Germinal center (tissue), 1 donor: Measurements from ENCODE around the gene SF3A2.

Source experiments
- DNase-seq: peaks from one replicate; pipeline ENCODE4 v3.0.0; 2012; ENCODE audit warnings: mixed read lengths, low spot score

SF3A2 gene

GRCh38 chr19:2207991-2208860 is 28.4 kb upstream of the SF3A2 start:
- peak; percentile 67 for DNase-seq

- no peak for DNase-seq
Measured at GRCh38 chr19:2208975-2209374, 27.6 kb upstream of the SF3A2 start.

- DNase-seq = no peak
Measured at GRCh38 chr19:2209408-2209807, 27.2 kb upstream of the SF3A2 start.

- no peak for DNase-seq
Measured at GRCh38 chr19:2210206-2210605, 26.4 kb upstream of the SF3A2 start.

GRCh38 chr19:2210987-2211740 is 25.5 kb upstream of the SF3A2 start:
- DNase-seq = no peak

GRCh38 chr19:2212861-2213711 is 23.5 kb upstream of the SF3A2 start:
- DNase-seq = no peak

GRCh38 chr19:2213799-2214198 is 22.8 kb upstream of the SF3A2 start:
- no peak for DNase-seq

- no peak for DNase-seq
Measured at GRCh38 chr19:2214251-2214650, 22.4 kb upstream of the SF3A2 start.

GRCh38 chr19:2215281-2215751 is 21.3 kb upstream of the SF3A2 start:
- no peak for DNase-seq

- DNase-seq = no peak
Measured at GRCh38 chr19:2216361-2217225, 20.0 kb upstream of the SF3A2 start.

- DNase-seq = no peak
Measured at GRCh38 chr19:2217591-2217990, 19.0 kb upstream of the SF3A2 start.

- DNase-seq = no peak
Measured at GRCh38 chr19:2219726-2220125, 16.9 kb upstream of the SF3A2 start.

GRCh38 chr19:2221250-2221831 is 15.3 kb upstream of the SF3A2 start:
- DNase-seq = no peak

GRCh38 chr19:2221918-2222317 is 14.7 kb upstream of the SF3A2 start:
- DNase-seq = no peak

GRCh38 chr19:2223391-2223790 is 13.2 kb upstream of the SF3A2 start:
- peak; percentile 16 for DNase-seq

- peak; percentile 78 for DNase-seq
Measured at GRCh38 chr19:2223959-2224358, 12.7 kb upstream of the SF3A2 start.

- no peak for DNase-seq
Measured at GRCh38 chr19:2224754-2225349, 11.8 kb upstream of the SF3A2 start.

- no peak for DNase-seq
Measured at GRCh38 chr19:2225415-2226050, 11.1 kb upstream of the SF3A2 start.

- DNase-seq = no peak
Measured at GRCh38 chr19:2226051-2226839, 10.4 kb upstream of the SF3A2 start.
